Stimulated activated CD8-positive, alpha-beta memory T cell treated with anti-CD3 and anti-CD28 coated beads, Interleukin-12 subunit alpha, Interleukin-12 subunit beta, amount 100 ng/mL, for 1 hour (primary cell): ENCODE measurements around the gene SLC15A2.

ENCODE experiments used
- DNase-seq: peaks from one replicate; pipeline ENCODE4 v3.0.0-alpha.2; 2020; ENCODE audit warnings: low read depth

Gene SLC15A2

GRCh38 chr3:121979734-121980449 is 85.7 kb downstream of the SLC15A2 start:
- no peak for DNase-seq

- no peak for DNase-seq
Observed at GRCh38 chr3:121980450-121980796, 86.2 kb downstream of the SLC15A2 start.

GRCh38 chr3:121981473-121981872 is 87.3 kb downstream of the SLC15A2 start:
- DNase-seq: no peak

GRCh38 chr3:121985846-121986245 is 91.6 kb downstream of the SLC15A2 start:
- no peak for DNase-seq

- no peak for DNase-seq
Observed at GRCh38 chr3:121988146-121988545, 93.9 kb downstream of the SLC15A2 start.

- DNase-seq: no peak
Observed at GRCh38 chr3:121989943-121990342, 95.7 kb downstream of the SLC15A2 start.

- DNase-seq: no peak
Observed at GRCh38 chr3:121992601-121993560, 98.7 kb downstream of the SLC15A2 start.
